GM10266 (cell line): ENCODE data around the gene ATP10B.
"Not testable (repeated sequence)": the region's sequence is repeated elsewhere in the genome, so short reads cannot be mapped to it uniquely, and the experiment has no call there.

Experiments used
- DNase-seq: peaks from one replicate; pipeline ENCODE4 v3.0.0; 2012; ENCODE audit errors: extremely low spot score
- TF ChIP-seq, protein P1 (sequence below): IDR thresholded peaks from 2 replicates; pipeline ENCODE4 v1.5.1; 2012; ENCODE audit warnings: mild to moderate bottlenecking, low read depth; ENCODE audit not compliant: control insufficient read depth, insufficient read depth; ENCODE audit errors: missing control alignments

Gene ATP10B

DNA sequence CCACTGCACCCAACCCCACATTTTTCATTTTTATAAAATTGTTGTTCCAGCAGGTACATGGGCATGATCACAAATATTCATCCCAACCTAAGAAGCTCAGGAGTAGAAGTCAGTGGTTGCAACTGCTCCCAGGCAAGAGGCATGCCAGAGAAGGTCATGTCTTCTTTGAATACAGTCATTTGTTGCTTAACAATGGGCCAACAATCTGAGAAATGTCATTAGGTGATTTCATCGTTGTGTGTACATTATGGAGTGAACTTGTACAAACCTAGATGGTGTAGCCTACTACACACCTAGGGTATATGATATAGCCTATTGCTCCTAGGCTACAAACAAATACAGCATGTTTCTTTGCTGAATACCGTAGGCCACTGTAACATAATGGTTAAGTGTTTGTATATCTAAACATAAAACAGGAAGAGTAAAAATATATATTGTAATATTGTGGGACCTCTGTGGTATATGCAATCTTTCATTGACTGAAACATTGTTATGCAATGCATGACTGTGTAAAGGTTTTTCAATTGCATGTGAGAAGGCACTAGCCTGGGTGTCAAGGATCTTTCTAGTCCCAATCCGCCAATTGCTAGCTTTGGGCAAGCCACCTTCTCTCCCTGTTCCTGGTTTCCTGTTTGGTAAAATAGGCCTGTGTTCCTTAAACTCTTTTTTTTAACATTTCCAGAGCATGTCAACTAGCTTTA lies 27.6 kb downstream of the ATP10B start:
- no peak for DNase-seq
- TF ChIP-seq, protein P1, sequence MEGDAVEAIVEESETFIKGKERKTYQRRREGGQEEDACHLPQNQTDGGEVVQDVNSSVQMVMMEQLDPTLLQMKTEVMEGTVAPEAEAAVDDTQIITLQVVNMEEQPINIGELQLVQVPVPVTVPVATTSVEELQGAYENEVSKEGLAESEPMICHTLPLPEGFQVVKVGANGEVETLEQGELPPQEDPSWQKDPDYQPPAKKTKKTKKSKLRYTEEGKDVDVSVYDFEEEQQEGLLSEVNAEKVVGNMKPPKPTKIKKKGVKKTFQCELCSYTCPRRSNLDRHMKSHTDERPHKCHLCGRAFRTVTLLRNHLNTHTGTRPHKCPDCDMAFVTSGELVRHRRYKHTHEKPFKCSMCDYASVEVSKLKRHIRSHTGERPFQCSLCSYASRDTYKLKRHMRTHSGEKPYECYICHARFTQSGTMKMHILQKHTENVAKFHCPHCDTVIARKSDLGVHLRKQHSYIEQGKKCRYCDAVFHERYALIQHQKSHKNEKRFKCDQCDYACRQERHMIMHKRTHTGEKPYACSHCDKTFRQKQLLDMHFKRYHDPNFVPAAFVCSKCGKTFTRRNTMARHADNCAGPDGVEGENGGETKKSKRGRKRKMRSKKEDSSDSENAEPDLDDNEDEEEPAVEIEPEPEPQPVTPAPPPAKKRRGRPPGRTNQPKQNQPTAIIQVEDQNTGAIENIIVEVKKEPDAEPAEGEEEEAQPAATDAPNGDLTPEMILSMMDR: no peak

DNA sequence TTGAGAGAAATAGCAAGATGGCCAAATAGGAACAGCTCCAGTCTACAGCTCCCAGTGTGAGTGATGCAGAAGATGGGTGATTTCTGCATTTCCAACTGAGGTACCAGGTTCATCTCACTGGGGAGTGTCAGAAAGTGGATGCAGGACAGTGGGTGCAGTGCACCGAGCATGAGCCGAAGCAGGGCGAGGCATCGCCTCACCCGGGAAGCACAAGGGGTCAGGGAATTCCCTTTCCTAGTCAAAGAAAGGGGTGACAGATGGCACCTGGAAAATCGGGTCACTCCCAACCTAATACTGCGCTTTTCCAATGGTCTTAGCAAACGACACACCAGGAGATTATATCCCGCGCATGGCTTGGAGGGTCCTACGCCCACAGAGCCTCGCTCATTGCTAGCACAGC lies 39.0 kb downstream of the ATP10B start:
- DNase-seq: not testable (repeated sequence)

- DNase-seq: no peak
- TF ChIP-seq, protein P1: no peak
Observed at GRCh38 chr5:160805376-160805775, 46.6 kb downstream of the ATP10B start.

DNA sequence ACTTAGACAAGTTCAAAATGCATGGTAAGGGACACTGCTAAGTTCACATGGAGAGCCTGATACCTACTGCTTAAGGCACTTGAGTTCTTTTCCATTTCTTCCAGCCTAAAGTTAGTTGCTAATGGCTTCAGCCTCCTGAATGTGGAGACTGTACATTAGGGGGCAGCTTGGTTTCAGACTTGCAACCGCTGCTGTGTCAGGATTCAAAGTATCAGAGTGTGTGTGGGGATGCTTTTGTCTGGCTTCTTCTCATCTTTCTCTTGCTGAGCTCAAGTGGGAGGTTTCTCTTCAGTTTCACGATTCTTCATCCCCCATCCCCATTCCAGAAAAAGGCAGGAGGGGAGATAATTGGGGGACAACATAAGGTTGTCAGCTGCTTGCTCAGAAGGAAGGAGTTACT lies 49.4 kb downstream of the ATP10B start:
- TF ChIP-seq, protein P1: peak; percentile 40
- no peak for DNase-seq

DNA sequence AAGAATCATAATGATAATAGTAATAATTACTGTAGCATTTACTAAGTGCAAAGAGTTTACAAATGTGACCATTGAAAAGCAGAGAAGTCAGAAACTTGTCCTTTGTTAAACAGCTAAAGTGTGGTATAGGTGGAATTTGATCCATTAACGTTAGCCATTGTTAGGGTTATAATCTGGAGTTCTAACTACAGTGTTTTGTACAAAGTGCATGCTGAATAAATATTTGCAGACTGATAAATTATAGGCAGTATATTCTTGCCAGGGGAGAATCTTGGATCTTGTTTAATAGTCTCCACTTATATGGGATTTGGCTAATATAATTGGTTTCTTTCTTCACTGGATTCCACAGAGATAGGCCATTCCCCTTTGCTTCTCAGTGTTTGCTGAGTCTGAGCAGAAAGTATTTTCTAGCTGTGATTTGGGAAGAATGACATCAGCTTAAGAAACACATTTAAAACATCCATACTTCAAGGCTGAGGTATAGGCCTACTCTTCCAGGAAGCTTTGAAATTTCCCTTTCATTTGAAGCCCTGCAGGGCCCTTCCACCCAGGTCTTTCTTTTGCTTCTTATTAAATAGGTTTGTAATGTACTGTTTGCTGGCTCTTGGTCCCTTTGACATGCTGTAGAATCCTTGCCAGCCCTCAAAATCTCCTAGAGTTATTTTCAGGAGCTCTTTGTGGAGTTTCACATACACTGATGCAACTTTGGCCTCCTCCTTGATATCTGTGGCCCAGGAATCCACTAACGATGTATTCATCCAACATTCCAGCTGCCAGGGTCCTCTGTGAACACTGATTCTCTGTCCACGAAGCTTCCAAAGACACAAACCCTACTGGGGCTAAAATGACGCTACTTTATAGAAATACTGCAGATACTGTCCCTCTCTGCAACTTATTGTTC lies 51.4 kb downstream of the ATP10B start:
- TF ChIP-seq, protein P1: no peak
- no peak for DNase-seq

DNA sequence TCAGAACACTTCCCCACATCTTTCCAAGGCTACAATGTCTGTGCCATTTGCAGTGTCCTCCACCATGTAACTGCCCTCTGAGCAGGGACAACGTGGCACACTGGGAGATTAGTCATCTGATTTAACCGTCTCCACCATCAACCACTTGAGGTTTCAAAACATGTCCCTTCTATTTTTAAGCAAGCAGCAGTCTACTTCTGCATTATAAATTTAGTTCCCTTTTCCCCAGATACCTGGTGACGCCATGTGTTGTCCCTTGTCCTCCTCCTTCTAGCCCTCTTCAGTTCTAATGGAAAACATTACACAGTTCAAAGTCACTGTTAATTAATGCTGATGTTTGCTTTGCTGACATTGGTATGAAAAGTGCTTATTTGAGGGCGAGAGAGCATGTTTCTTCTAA lies 52.8 kb downstream of the ATP10B start:
- TF ChIP-seq, protein P1: no peak
- DNase-seq: peak; percentile 33

DNA sequence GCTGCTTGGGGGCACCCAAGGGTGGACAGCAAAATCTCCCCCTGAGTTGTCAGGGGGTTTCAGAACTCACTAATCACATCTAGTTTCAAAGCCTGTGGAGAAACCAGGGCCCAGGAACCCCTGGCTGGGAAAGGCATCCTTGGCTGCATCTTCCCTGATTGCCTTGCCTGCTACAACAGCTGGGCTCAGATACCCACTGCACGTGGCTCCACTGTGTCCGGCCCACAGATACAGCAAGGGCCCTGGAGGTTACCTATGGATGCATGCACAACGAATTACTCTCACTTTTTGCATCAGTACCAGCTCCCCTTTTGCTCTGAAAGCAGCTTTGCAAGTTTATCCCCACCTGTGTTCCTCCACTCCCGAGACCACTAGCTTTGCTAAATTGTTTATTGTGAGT lies 55.0 kb downstream of the ATP10B start:
- DNase-seq: no peak
- TF ChIP-seq, protein P1: no peak

DNA sequence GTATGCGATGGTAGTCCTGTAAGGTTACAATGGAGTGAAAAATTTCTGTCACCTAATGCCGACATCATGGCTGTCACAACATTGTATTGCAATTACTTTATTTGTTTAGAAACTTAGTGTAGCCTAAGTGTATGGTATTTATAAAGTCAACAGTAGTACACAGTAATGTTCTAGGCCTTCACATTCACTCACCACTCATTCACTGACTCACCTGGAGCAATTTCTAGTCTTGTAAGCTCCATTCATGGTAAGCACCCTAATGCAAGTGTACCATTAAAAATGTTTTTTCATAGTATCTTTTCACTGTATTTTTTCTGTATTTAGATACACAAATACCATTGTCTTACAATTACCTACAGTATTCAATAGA lies 58.5 kb downstream of the ATP10B start:
- no peak for DNase-seq
- TF ChIP-seq, protein P1: no peak
